Measurements from ENCODE around the gene MYPOP. TPM values are rescaled to one million over a fixed set of nuclear protein-coding genes. Genes with fewer than 3 reads are reported as not detected.

Gene MYPOP
- total RNA-seq, 1 donor from 2014 or later: 9.0 TPM

DNA sequence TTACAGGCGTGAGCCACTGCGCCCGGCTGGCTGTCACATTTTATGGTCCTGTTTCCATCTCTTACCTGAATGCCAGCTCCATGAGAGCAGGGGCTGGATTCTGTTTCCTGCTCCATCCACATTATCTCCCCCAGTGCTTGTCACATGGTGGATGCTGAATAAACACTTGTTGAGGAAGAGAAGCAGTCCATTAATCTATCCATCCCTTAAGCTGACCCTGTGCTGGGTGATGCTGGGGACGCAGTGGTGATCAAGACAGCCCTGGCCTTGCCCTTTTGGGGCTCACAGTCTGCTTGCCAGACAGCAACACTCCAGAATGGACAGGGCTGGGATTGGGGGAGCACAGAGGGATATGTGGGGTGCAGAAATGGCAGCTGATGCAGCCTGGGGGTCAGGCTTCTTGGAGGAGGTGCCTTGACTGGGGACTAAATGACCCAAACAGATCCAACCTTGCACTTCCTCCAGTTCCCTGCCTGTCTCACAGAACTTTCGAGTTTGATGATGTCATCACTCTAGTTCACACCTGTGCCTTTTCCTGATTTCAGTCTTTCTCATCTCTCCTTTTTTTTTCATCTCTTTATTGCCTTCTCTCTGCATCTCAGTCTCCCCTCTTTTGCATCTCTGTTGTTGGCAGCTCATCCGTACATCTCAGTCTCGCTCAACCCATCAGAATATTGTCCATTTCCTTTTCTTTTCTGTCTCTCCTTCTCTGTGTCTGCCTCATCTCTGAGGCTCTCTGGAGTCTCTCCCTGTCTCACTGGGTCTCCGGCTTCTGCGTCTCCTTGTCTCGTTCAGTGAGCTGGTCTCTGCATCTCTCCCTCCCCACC is 21.1 kb downstream of the MYPOP start:
- Mint-ChIP-seq H3K9me3 (ENCODE audit: unreplicated experiment) (no peaks in the 10 kb centered on the region), H3K27me3 (ENCODE audit: unreplicated experiment) (peaks cover 13% of the 10 kb centered on the region), H3K27ac (ENCODE audit: unreplicated experiment) (peak overlapping the region; percentile 21), H3K36me3 (ENCODE audit: low read depth, unreplicated experiment) (no peaks in the 10 kb centered on the region), H3K4me3 (ENCODE audit: unreplicated experiment) (no peak overlapping the region), H3K4me1 (ENCODE audit: unreplicated experiment) (peaks cover 32% of the 10 kb centered on the region)
- DNase-seq (ENCODE audit: low spot score): no peak
- no peak for TF ChIP-seq CTCF (IDR thresholded peaks at IDR 0.05; ENCODE audit: unreplicated experiment)

GRCh38 chr19:45879971-45880370 is 22.4 kb downstream of the MYPOP start:
- H3K27ac Mint-ChIP-seq (ENCODE audit: unreplicated experiment): no peak overlapping the region
- no peak for DNase-seq (ENCODE audit: low spot score)
- H3K27me3 Mint-ChIP-seq (ENCODE audit: unreplicated experiment): peaks cover 11% of the 10 kb centered on the region
- TF ChIP-seq CTCF (IDR thresholded peaks at IDR 0.05; ENCODE audit: unreplicated experiment): no peak
- H3K9me3 Mint-ChIP-seq (ENCODE audit: unreplicated experiment): no peaks in the 10 kb centered on the region
- no peaks in the 10 kb centered on the region for H3K36me3 Mint-ChIP-seq (ENCODE audit: low read depth, unreplicated experiment)
- H3K4me3 Mint-ChIP-seq (ENCODE audit: unreplicated experiment): no peak overlapping the region
- peaks cover 41% of the 10 kb centered on the region for H3K4me1 Mint-ChIP-seq (ENCODE audit: unreplicated experiment)

- peaks cover 41% of the 10 kb centered on the region for H3K4me1 Mint-ChIP-seq (ENCODE audit: unreplicated experiment)
Measured at GRCh38 chr19:45879055-45879454, 23.4 kb downstream of the MYPOP start.

DNA sequence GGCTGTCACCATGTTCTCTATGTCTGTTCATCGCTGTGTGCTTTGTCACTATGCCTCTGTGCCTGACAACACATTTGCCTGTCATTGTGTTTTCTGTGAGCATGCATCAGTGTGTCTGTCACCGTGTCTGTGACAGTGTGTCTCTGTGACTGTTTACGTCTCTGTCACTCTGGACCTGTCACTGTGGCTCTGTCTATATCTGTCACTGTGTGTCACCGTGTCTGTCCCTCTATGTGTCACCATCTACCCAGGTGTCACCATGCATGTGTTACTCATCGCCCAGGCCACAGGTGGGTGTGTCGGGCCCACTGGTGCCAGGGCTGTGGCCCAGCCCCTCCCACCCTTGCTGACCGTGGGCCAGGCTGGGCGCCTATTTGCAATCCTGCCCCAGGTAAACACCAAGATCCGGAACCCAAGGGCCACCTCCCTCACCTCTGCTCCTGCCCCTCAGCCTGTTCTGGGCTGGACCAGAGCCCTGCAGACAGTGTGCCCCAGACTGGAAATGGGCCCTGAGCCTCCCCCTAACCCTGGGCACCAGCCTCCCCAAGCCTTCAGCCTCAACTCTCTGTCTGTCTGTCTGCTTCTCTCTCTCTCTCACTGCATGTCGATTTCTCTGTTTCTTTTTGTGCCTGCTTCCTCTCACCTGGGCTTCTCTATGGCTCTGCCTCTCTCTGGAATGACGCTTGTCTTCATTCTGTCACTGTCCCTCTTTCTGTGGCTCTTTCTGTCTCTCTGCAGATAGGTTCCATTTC is 24.2 kb downstream of the MYPOP start:
- TF ChIP-seq CTCF (IDR thresholded peaks at IDR 0.05; ENCODE audit: unreplicated experiment): no peak
- Mint-ChIP-seq H3K27ac (ENCODE audit: unreplicated experiment) (no peak overlapping the region), H3K9me3 (ENCODE audit: unreplicated experiment) (no peaks in the 10 kb centered on the region), H3K4me3 (ENCODE audit: unreplicated experiment) (peak overlapping the region; percentile 1), H3K36me3 (ENCODE audit: low read depth, unreplicated experiment) (no peaks in the 10 kb centered on the region), H3K4me1 (ENCODE audit: unreplicated experiment) (peaks cover 36% of the 10 kb centered on the region), H3K27me3 (ENCODE audit: unreplicated experiment) (peaks cover 15% of the 10 kb centered on the region)
- DNase-seq (ENCODE audit: low spot score): no peak

More at GRCh38 chr19:45879055-45879454, 23.4 kb downstream of the MYPOP start:
- Mint-ChIP-seq H3K4me3 (ENCODE audit: unreplicated experiment) (no peak overlapping the region), H3K27ac (ENCODE audit: unreplicated experiment) (no peak overlapping the region), H3K9me3 (ENCODE audit: unreplicated experiment) (no peaks in the 10 kb centered on the region), H3K27me3 (ENCODE audit: unreplicated experiment) (peaks cover 11% of the 10 kb centered on the region), H3K36me3 (ENCODE audit: low read depth, unreplicated experiment) (no peaks in the 10 kb centered on the region)
- no peak for TF ChIP-seq CTCF (IDR thresholded peaks at IDR 0.05; ENCODE audit: unreplicated experiment)
- DNase-seq (ENCODE audit: low spot score): no peak
